HUDEP-2 (cell line): ENCODE results near the gene SLC25A29.
"Not testable (repeated sequence)": the region's sequence is repeated elsewhere in the genome, so short reads cannot be mapped to it uniquely, and the experiment has no call there.

Experiments used
- DNase-seq, 76 experiments: peaks; one replicate each; lab custom pipeline; 2025; ENCODE audit not compliant: unreplicated experiment in 76 of 76; lab: John Stamatoyannopoulos, UW

The SLC25A29 gene

DNA sequence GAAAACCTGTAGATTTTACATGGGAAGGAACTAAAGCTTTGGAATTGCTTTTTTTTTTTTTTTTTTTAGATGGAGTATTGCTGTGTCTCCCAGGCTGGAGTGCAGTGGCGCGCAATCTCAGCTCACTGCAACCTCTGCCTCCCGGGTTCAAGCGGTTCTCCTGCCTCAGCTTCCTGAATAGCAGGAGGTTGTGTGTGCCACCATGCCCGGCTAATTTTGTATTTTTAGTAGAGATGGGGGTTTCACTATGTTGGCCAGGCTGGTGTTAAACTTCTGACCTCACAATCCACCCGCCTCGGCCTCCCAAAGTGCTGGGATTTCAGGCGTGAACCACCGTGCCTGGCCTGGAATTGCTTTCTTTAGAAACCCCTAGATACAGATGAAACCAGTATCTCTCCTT lies 22.8 kb downstream of the SLC25A29 start:
- not testable (repeated sequence) for DNase-seq

- no peak for DNase-seq
Measured at GRCh38 chr14:100282766-100283419, 23.4 kb downstream of the SLC25A29 start.

GRCh38 chr14:100282083-100282350 lies 24.2 kb downstream of the SLC25A29 start:
- DNase-seq, result no peak

GRCh38 chr14:100281286-100282082 lies 24.8 kb downstream of the SLC25A29 start:
- no peak for DNase-seq

DNA sequence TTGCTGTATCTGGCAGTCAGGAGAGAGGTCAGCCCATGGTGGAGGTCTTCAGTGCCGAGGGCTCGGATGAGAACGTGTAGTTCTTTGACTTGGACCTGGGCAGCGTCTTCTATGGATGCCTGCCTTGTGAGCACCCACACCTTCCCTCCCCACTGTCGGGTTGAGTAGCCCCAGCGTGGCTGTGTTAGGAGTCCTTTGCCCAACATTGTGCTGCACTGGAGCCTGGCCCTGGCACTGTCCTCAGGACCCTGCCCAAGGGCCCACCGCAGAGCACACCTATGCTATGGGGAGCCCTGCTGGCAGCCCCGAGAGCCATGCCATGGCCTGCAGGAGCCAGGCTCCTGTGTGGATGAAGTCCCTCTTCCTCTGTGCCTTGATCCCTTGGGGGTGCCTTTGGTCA lies 26.7 kb downstream of the SLC25A29 start:
- DNase-seq, result no peak

DNA sequence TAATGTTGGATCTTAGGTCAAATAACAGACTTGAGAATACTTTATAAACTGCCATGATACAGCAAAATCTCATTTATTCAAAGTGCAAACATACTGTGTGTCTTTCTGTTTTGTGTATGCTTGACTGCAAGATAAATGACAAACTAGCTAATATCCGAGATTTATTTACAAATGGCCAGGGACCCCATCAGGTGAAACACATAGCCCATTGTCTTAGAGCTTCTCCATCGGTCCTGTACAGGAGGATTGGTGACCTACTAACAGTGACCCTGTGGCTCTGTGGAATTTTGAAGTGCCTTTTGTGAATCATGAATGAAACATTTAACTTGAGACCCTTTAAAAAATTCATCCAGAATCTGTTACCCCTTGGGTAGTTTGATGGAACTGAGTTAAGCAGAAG lies 27.1 kb downstream of the SLC25A29 start:
- no peak for DNase-seq

- DNase-seq, result no peak
Measured at GRCh38 chr14:100278702-100279101, 27.5 kb downstream of the SLC25A29 start.

GRCh38 chr14:100275214-100275613 lies 31.0 kb downstream of the SLC25A29 start:
- no peak for DNase-seq

GRCh38 chr14:100274250-100274649 lies 32.0 kb downstream of the SLC25A29 start:
- no peak for DNase-seq

DNA sequence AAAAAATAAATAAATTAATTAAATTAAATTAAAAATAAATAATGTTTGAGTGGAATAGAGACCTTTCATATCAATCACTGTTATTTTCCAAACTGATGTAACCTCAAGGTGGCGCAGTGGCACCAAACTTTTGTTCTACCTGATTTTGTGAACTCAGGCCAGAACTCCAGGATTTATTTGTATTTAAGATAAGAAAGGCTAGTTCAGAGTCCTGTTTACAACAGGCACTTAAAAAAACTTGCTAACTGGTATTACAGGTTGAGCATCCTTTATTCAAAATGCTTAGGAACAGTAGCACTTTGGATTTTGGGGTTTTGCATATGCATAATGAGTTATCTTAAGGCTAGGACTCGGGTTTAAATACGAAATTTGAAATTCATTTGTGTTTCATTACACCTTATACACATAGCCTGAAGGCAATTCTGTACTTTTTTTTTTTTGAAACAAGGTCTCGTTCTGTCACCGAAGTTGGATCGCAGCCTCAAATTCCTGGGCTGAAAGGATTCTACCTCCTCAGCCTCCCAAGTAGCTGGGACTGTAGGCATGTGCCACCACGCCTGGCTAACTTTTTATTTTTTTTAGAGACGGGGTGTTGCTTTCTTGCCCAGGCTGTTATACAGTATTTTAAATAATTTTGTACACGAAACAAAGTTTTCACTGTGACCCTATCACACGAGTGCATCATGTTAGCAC lies 34.9 kb downstream of the SLC25A29 start:
- peak in 9 of 76 experiments; percentile 4 to 21 (median 8) for DNase-seq

GRCh38 chr14:100268591-100269207 lies 37.5 kb downstream of the SLC25A29 start:
- no peak for DNase-seq

DNA sequence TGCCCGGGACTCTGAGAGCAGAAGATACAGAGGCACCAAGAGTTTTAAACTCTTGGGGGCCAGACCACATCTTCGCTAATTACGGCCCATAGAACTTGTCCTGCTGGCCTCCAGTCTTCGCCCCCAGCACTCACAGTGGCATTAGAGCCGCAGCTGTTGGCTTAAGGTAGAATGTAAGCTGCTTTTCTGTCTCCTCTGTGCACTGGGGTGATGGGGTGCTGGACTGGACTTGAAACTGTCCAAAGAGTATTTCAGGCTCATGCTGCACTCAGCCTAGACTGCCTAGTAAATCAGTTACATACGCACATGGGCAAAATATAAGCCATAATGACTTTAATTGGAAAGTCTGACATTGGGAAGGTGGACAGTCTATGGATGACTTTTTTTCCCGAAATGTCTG lies 38.3 kb downstream of the SLC25A29 start:
- no peak for DNase-seq

GRCh38 chr14:100263141-100263540 lies 43.1 kb downstream of the SLC25A29 start:
- DNase-seq, result no peak

DNA sequence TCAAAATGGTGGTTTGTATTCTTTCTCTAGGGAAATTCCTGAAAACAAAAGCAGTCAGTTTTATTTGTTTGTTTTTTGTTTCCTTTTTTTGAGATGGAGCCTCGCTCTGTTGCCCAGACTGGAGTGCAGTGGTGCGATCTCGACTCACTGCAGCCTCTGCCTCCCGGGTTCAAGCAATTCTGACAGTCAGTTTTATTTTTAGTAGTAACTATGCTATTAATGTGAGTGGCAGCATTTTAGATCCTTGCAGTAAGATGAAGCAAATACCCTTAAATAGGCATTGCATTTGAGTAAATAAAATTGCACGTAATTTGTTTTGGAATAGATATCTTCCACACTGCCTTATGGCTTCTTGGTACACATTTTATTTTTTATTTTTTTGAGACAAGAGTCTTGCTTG lies 43.7 kb downstream of the SLC25A29 start:
- DNase-seq, result no peak

DNA sequence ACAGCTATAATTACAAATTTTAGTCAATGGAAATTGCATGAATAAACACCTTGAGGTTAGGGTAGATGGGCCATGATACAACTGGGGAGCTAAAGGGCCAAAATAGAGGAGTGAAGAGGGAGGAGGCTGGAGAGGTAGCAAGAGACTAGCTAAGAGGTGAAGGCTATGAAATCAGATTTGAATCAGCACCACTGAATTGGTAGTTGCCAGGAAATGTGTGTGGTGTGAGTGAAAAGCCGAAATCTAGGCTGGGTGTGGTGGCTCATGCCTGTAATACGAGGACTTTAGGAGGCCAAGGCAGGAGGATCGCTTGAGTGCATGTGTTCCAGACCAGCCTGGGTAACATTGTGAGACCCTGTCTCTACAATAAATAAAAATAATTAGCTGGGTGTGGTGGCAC lies 44.6 kb downstream of the SLC25A29 start:
- no peak for DNase-seq

DNA sequence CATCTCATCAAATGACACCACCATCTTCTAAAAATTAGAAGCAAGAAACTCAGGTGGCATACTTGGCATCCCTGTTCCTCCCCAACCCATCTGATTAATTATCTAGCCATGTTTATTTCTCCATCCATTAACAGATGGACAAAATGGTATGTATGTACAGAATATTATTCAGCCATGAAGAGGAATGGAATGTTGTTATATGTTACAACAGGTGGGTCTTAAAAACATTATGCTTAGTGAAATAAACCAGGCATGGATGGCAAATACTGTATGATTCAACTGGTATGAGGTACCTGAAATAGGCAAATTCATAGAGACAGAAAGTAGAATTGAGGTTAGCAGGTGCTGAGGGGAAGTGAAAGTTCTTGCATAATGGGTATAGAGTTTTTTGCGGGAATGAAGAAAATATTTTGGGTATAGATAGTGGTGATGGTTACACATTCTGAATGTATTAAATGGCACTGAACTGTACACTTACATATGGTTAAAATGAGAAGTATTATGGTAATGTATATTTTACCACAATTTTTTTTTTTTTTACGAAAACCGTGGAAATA lies 49.8 kb downstream of the SLC25A29 start:
- no peak for DNase-seq

DNA sequence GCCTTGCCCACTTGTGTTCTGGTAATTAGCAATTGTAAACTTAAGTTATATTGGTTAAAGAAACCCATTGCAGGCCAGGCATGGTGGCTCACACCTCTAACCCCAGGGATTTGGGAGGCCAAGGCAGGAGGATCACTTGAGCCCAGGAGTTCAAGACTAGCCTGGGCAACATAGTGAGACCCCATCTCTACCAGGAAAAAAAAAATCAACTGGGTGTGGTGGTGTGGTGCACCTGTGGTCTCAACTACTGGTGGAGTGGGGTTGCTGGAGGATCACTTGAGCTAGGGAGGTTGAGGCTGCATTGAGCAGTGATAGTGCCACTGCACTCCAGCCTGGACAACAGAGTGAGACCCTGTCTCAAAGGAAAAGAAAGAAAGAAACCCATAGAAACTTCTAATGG lies 53.6 kb downstream of the SLC25A29 start:
- no peak for DNase-seq

DNA sequence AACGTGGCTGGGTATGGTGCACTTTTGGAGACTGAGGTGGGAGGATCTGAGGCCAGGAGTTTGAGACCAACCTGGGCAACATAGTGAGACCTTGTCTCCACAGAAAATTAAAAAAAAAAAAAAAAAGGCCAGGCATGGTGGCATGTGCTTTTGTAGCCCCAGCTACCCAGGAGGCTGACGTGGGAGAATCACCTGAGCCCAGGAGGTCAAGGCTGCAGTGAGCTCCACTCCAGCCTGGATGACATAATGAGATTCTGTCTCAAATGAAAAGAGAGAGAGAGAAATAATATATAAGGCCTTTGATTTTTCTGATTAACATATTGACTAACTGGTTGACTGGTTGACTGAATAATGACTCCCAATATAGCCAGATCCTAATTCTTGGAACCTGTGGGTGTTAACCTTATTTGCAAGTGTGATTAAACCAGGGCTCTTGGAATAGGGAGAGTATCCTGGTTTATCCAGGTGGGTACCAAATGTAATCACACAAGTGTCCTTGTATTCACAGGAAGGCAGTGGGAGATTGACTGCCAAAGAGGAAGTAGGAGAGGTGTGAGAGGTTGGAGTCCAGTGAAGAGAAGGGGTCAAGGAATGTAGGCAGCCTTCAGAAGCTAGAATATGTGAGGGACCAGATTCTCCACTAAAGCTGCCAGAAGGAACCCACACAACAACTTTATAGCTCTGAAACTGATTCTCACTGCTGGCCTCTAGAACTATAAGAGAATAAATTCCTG lies 55.3 kb downstream of the SLC25A29 start:
- DNase-seq, result no peak

DNA sequence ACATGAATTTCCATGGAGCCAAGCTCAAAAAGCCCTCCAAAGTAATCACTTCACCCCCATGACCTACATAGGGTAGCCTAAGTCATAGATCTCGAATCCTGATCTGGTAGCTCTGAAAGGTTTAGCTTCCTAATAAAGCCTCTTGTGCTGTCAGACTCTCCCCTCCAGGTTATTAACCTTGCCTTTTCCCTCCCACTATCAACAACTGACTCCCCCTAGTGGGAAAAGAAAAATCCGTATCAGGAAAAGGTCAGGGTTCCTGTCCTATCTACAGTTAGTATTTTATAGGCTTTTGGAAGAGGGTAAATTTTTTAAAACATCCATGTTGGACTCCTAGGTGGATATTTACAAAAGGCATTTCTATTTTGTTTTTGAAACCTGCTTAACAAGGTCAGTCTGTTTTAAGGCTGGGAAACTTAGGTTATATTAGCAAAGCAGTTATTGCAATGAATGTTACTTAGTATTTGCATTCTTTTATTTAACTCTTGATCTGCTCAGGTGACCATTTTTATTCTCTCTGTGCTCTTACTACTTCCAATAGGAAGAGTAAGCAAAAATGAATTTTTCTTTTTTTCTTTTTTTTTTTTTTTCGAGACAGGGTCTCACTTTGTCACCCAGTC lies 59.3 kb downstream of the SLC25A29 start:
- peak in 27 of 76 experiments; percentile 4 to 60 (median 38) for DNase-seq

DNA sequence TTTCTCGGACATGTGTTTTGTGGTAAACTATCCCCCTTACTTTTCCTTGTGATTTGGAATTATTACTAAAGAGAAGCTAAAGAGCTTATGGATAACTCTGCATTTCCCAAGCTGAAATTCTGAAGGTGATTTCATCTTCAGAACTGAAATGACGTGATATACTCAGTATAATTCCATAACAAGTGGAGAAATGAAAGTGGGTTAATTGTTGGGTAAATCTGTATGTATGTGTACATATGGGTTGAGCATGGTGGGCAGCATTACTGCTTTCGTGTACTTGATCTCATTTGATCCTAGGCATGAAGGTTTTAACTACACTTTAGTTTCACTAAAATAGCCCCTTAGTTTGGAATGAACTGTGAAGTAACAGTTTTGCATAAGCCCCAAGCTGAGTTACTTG lies 63.2 kb downstream of the SLC25A29 start:
- no peak for DNase-seq
